ENCODE results near the gene ZSCAN29.

GRCh38 chr15:43316016-43316970 is 54.5 kb downstream of the ZSCAN29 start:
- TF ChIP-seq TARDBP (IDR thresholded peaks at IDR 0.05) (no peak), ARNT (IDR thresholded peaks at IDR 0.05) (no peak), ZNF384 (IDR thresholded peaks at IDR 0.05) (no peak)

Measured in HEK293T (cell line).